Karpas-422 (cell line): ENCODE data around the gene TCF25. TPM values are rescaled to one million over a fixed set of nuclear protein-coding genes. Genes with fewer than 3 reads are reported as not detected.
A peak's percentile ranks its signal among the peaks of the same experiment; 100 is the strongest.

ENCODE experiments used
- DNase-seq: peaks from one replicate; pipeline ENCODE4 v3.0.0-alpha.2; 2015
- H2AFZ ChIP-seq: fragments of 200-600 bp; sonication (generic); 2 replicates; pipeline ENCODE4 v1.6.1; 2014; ENCODE audit warnings: antibody characterized with exemption, low read length, mixed read lengths
- H3K27ac ChIP-seq: fragments of 200-600 bp; sonication (generic); 2 replicates; pipeline ENCODE4 v1.5.1; 2014; ENCODE audit warnings: mild to moderate bottlenecking, low read length, moderate library complexity
- H3K27me3 ChIP-seq: fragments of 200-600 bp; sonication (generic); 2 replicates; pipeline ENCODE4 v1.6.1; 2014; ENCODE audit warnings: low read length, mixed read lengths
- H3K36me3 ChIP-seq: fragments of 200-600 bp; sonication (generic); 2 replicates; pipeline ENCODE4 v1.6.1; 2014; ENCODE audit warnings: low read length, mixed read lengths; ENCODE audit not compliant: insufficient read depth
- H3K4me1 ChIP-seq: fragments of 200-600 bp; sonication (generic); 2 replicates; pipeline ENCODE4 v1.6.1; 2014; ENCODE audit warnings: mild to moderate bottlenecking, low read length, mixed read lengths
- H3K4me2 ChIP-seq: fragments of 200-600 bp; sonication (generic); 2 replicates; pipeline ENCODE4 v1.6.1; 2014; ENCODE audit warnings: low read length, low read depth, mild to moderate bottlenecking; ENCODE audit not compliant: poor library complexity, severe bottlenecking
- H3K4me3 ChIP-seq: fragments of 200-600 bp; sonication (generic); 2 replicates; pipeline ENCODE4 v1.5.1; 2014; ENCODE audit warnings: mild to moderate bottlenecking, antibody characterized with exemption, low read length, mixed read lengths
- H3K79me2 ChIP-seq: fragments of 200-600 bp; sonication (generic); 2 replicates; pipeline ENCODE4 v1.6.1; 2014; ENCODE audit warnings: mild to moderate bottlenecking, low read length, mixed read lengths
- H3K9ac ChIP-seq: fragments of 200-600 bp; sonication (generic); 2 replicates; pipeline ENCODE4 v1.6.0; 2014; ENCODE audit warnings: low read length
- H3K9me2 ChIP-seq: fragments of 200-600 bp; sonication (generic), shearing (Covaris generic); replicated peaks from 2 replicates; pipeline ENCODE4 v1.6.0; 2014; ENCODE audit warnings: mild to moderate bottlenecking, low read length, moderate library complexity; ENCODE audit not compliant: insufficient read depth
- H3K9me3 ChIP-seq: fragments of 300-700, 200-600 bp; sonication (generic); 2 replicates; pipeline ENCODE4 v1.6.1; 2014; ENCODE audit warnings: low read length, mixed read lengths
- H4K20me1 ChIP-seq: fragments of 200-600 bp; sonication (generic); 2 replicates; pipeline ENCODE4 v1.6.1; 2014; ENCODE audit warnings: mild to moderate bottlenecking, antibody characterized with exemption, low read length, low read depth; ENCODE audit not compliant: insufficient read depth
- total RNA-seq: library from RNA; depleted of rRNA; stranded (reverse); fragments of >200 nt; shearing (Covaris generic); gene quantifications from 2 replicates; pipeline ENCODE4 v1.2.3, GENCODE V29; 2014; ENCODE audit warnings: low replicate concordance

Gene TCF25
- total RNA-seq, 1 experiment from 2014 or later = 71.8 TPM

- no peak overlapping the region for H2AFZ ChIP-seq
- H3K27ac ChIP-seq = no peak overlapping the region
- H3K27me3 ChIP-seq = no peaks in the 10 kb centered on the region
- H3K9me2 ChIP-seq = no peaks in the 10 kb centered on the region
- H3K9me3 ChIP-seq = peaks cover 4% of the 10 kb centered on the region; the same call in 1 of the 2 replicates
- H3K4me1 ChIP-seq = no peaks in the 10 kb centered on the region
- no peak overlapping the region for H3K9ac ChIP-seq
- H3K36me3 ChIP-seq = peaks cover 54% of the 10 kb centered on the region
- no peak for DNase-seq
- no peak overlapping the region for H3K4me2 ChIP-seq
- no peaks in the 10 kb centered on the region for H3K79me2 ChIP-seq
- no peak overlapping the region for H3K4me3 ChIP-seq
- no peaks in the 10 kb centered on the region for H4K20me1 ChIP-seq
These were observed 34.8 kb downstream of the TCF25 start for GRCh38 chr16:89908236-89908635.

DNA sequence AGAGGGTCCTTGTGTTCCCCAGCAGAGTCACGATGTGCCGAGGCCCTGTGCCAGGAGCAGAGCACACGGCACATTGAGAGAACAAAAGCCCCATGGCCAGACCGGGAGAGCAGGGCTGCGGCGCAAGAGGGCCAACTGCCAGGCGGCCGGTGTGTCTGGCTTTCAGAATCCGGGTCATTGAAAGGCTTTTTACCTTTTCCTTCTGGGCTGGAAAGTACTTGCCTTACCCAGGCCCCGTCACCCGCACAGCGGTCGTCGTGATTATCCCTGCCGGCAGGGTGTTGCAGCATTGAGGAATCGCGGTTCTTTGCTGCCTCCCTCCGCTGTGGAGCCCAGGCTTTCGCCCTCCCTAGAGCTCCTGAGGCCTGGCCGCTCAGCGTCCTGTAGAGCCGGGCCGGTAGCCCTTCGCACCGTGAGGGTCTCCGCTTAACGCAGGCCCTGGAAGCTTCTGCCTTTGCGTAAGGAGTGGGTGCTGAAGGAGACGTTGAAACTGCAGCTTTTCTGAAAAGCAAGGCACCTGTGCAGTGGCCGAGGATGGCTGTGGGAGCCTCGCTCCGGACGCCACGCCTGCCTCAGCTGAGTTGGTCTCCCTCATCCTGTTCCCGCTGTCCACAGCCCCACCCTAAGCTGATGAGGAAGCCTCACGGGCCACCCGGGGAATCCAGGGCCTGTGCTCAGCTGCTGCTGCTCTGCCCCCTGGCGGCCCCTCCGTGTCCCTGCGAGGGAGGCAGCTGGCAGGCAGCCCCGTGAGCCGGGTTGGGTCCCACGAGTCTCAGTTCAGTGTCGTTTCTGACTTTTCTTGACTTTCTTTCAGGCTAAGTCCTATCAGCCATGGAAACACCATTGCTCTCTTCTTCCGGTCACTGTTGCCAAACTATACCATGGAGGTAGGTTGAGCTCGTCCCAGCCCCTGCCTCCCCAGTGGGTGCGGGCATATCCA lies 36.7 kb downstream of the TCF25 start:
- no peaks in the 10 kb centered on the region for H3K79me2 ChIP-seq
- H3K27me3 ChIP-seq = no peaks in the 10 kb centered on the region
- H3K27ac ChIP-seq = no peak overlapping the region
- no peak overlapping the region for H3K4me3 ChIP-seq
- no peak overlapping the region for H2AFZ ChIP-seq
- H3K9me2 ChIP-seq = no peaks in the 10 kb centered on the region
- peaks cover 49% of the 10 kb centered on the region for H3K36me3 ChIP-seq
- H3K9ac ChIP-seq = no peak overlapping the region
- DNase-seq = peak; percentile 84
- no peaks in the 10 kb centered on the region for H3K4me1 ChIP-seq
- H4K20me1 ChIP-seq = no peaks in the 10 kb centered on the region
- no peak overlapping the region for H3K4me2 ChIP-seq
- H3K9me3 ChIP-seq = peaks cover 4% of the 10 kb centered on the region; the same call in 1 of the 2 replicates

DNA sequence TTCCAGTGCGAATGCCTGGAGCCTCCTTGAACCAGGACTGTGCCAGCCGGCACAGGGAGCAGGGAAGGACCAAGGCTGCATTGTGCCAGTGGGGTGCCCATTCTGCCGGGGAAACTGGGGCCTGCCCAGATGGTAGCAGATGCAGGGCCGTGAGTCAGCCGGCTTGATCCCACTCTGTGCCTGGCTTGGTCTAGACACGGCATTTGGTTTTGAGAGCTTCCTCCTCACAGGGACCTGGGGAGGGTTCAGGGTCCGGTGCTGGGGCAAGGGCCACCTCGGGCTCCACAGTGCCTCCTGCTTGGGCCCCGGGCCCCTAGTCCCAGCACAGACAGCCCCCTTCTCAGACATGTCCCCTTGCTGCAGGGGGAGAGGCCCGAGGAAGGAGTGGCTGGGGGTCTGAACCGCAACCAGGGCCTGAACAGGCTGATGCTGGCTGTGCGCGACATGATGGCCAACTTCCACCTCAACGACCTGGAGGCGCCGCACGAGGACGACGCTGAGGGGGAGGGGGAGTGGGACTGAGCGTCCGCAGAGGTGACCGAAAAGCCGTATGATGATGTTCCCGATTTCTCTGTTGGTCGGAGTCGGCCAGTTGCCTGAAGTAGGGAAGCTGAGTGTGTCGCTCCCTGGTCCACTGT lies 37.4 kb downstream of the TCF25 start:
- no peaks in the 10 kb centered on the region for H3K79me2 ChIP-seq
- H4K20me1 ChIP-seq = no peaks in the 10 kb centered on the region
- H3K27me3 ChIP-seq = no peaks in the 10 kb centered on the region
- H3K4me3 ChIP-seq = no peak overlapping the region
- no peaks in the 10 kb centered on the region for H3K4me1 ChIP-seq
- H2AFZ ChIP-seq = no peak overlapping the region
- no peak overlapping the region for H3K4me2 ChIP-seq
- no peak overlapping the region for H3K27ac ChIP-seq
- H3K9ac ChIP-seq = no peak overlapping the region
- H3K9me3 ChIP-seq = peaks cover 4% of the 10 kb centered on the region; the same call in 1 of the 2 replicates
- peaks cover 41% of the 10 kb centered on the region for H3K36me3 ChIP-seq
- H3K9me2 ChIP-seq = no peaks in the 10 kb centered on the region
- no peak for DNase-seq

DNA sequence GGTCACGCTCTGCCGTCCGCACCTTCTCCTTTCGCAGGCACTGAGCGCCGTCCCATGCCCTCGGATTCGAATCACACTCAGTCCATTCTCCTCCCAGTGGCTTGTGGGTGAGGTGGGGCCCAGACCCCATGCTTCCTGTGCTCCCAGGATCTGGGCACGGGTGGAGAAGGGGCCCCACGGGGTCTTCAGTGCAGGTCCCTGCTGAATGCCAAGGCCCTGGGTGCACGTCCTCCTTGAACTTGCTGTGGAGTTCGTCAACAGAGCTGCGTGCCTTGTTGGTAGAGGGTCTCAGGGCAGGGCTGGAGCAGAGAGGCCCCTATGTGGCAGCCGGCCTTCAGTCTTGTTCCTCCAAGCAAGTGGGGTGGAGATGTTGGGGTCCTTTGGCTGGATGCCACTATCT lies 38.0 kb downstream of the TCF25 start:
- no peak overlapping the region for H3K9ac ChIP-seq
- H3K27me3 ChIP-seq = no peaks in the 10 kb centered on the region
- H3K9me3 ChIP-seq = peaks cover 4% of the 10 kb centered on the region; the same call in 1 of the 2 replicates
- no peak overlapping the region for H2AFZ ChIP-seq
- H3K79me2 ChIP-seq = no peaks in the 10 kb centered on the region
- peaks cover 36% of the 10 kb centered on the region for H3K36me3 ChIP-seq
- no peaks in the 10 kb centered on the region for H3K4me1 ChIP-seq
- no peaks in the 10 kb centered on the region for H4K20me1 ChIP-seq
- H3K4me3 ChIP-seq = no peak overlapping the region
- H3K9me2 ChIP-seq = no peaks in the 10 kb centered on the region
- DNase-seq = no peak
- no peak overlapping the region for H3K27ac ChIP-seq
- H3K4me2 ChIP-seq = no peak overlapping the region

GRCh38 chr16:89912143-89912542 lies 38.8 kb downstream of the TCF25 start:
- Histone ChIP-seq H4K20me1 (no peaks in the 10 kb centered on the region), H3K27me3 (no peaks in the 10 kb centered on the region), H3K9me3 (peaks cover 4% of the 10 kb centered on the region; the same call in 1 of the 2 replicates)

DNA sequence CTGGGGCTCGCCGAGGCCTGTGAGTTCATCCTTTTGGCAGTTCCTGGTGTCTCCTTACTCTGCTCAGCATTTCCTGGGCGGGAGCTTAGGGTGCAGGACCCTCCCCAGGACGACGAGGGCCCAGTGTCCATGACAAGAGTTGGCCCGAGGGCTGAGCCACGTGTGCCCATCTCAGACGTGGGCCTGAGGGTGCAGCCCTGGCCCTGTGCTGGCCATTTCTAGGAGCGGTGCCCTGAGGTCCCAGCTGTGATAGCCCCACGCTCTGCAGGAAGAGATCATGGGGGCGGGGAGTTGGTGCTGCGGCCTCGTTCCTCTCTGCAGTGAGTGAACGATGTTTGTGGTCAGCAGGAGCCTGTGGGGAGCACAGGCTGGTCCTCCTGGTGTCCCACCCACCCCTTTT lies 39.2 kb downstream of the TCF25 start:
- Histone ChIP-seq H3K27ac (no peak overlapping the region), H3K27me3 (no peaks in the 10 kb centered on the region), H3K9ac (no peak overlapping the region), H4K20me1 (no peaks in the 10 kb centered on the region), H3K36me3 (peaks cover 28% of the 10 kb centered on the region), H2AFZ (no peak overlapping the region), H3K4me3 (no peak overlapping the region), H3K9me3 (peaks cover 4% of the 10 kb centered on the region; the same call in 1 of the 2 replicates), H3K4me2 (no peak overlapping the region), H3K4me1 (peaks cover 6% of the 10 kb centered on the region), H3K79me2 (no peaks in the 10 kb centered on the region), H3K9me2 (no peaks in the 10 kb centered on the region)
- DNase-seq = no peak

More at GRCh38 chr16:89912143-89912542, 38.8 kb downstream of the TCF25 start:
- no peak overlapping the region for H3K9ac ChIP-seq
- H2AFZ ChIP-seq = no peak overlapping the region
- no peak overlapping the region for H3K27ac ChIP-seq
- H3K9me2 ChIP-seq = no peaks in the 10 kb centered on the region
- peaks cover 28% of the 10 kb centered on the region for H3K36me3 ChIP-seq
- H3K79me2 ChIP-seq = no peaks in the 10 kb centered on the region
- DNase-seq = no peak
- H3K4me3 ChIP-seq = no peak overlapping the region
- no peak overlapping the region for H3K4me2 ChIP-seq
- H3K4me1 ChIP-seq = peaks cover under 1% of the 10 kb centered on the region

- Histone ChIP-seq H4K20me1 (no peaks in the 10 kb centered on the region), H3K36me3 (peaks cover 28% of the 10 kb centered on the region)
These were observed 40.3 kb downstream of the TCF25 start for GRCh38 chr16:89913408-89914387.

More at GRCh38 chr16:89913408-89914387, 40.3 kb downstream of the TCF25 start:
- no peak overlapping the region for H3K9ac ChIP-seq
- H3K9me2 ChIP-seq = no peaks in the 10 kb centered on the region
- H3K9me3 ChIP-seq = no peaks in the 10 kb centered on the region
- DNase-seq = no peak
- H2AFZ ChIP-seq = no peak overlapping the region
- no peak overlapping the region for H3K27ac ChIP-seq
- no peak overlapping the region for H3K4me3 ChIP-seq
- peaks cover 16% of the 10 kb centered on the region for H3K4me1 ChIP-seq
- H3K79me2 ChIP-seq = no peaks in the 10 kb centered on the region
- no peaks in the 10 kb centered on the region for H3K27me3 ChIP-seq
- H3K4me2 ChIP-seq = no peak overlapping the region
